ENCODE data around the gene USP16. TPM values are rescaled to one million over a fixed set of nuclear protein-coding genes. Genes with fewer than 3 reads are reported as not detected.
A peak's percentile ranks its signal among the peaks of the same experiment; 100 is the strongest.

USP16 gene
- total and polyA plus RNA-seq, 2 of the 13 experiments (the other 11 are each of a cell fraction or from before 2014, with no cell fraction given): 16.5 to 46.9 TPM

- TF ChIP-seq ZBTB33 (CRISPR knock-in tag; IDR thresholded peaks at IDR 0.05) (no peak; the same call in 1 of the 2 replicates), ZNF773 (CRISPR knock-in tag; IDR thresholded peaks at IDR 0.05; ENCODE audit: borderline replicate concordance) (peak; percentile 78; the same call in 1 of the 2 replicates), KLF11 (CRISPR knock-in tag; IDR thresholded peaks at IDR 0.05) (peak; percentile 86; the same call in 1 of the 2 replicates), HIVEP1 (CRISPR knock-in tag; IDR thresholded peaks at IDR 0.05) (no peak), ZSCAN29 (CRISPR knock-in tag; conservative IDR thresholded peaks at IDR 0.05) (0 out of 2 replicates have a peak, but pooled peaks have one; percentile 65), HNRNPLL (IDR thresholded peaks at IDR 0.05; ENCODE audit: low read depth, low read length, poor library complexity, severe bottlenecking) (peak; percentile 68), ZNF607 (CRISPR knock-in tag; IDR thresholded peaks at IDR 0.05; ENCODE audit: borderline replicate concordance) (peak; percentile 64; the same call in 1 of the 2 replicates), HMGA1 (CRISPR knock-in tag; conservative IDR thresholded peaks at IDR 0.05) (no peak), NFYB (CRISPR knock-in tag; IDR thresholded peaks at IDR 0.05) (peak; percentile 15; the same call in 1 of the 2 replicates), MAFK (conservative IDR thresholded peaks at IDR 0.05 in 1 of 2, IDR thresholded peaks at IDR 0.05 in 1 of 2; ENCODE audit: low read length in 2 of 2) (no peak), SOX6 (IDR thresholded peaks at IDR 0.05) (no peak), SOX6 (CRISPR knock-in tag; IDR thresholded peaks at IDR 0.05) (peak; percentile 35; the same call in 1 of the 2 replicates), ZFYVE20 (CRISPR knock-in tag; IDR thresholded peaks at IDR 0.05; ENCODE audit: borderline replicate concordance, low read depth) (no peak), AFF4 (CRISPR knock-in tag; IDR thresholded peaks at IDR 0.05) (0 out of 2 replicates have a peak, but pooled peaks have one; percentile 55), ZFP41 (CRISPR knock-in tag; IDR thresholded peaks at IDR 0.05; ENCODE audit: borderline replicate concordance) (peak; percentile 81), ZNF251 (CRISPR knock-in tag; IDR thresholded peaks at IDR 0.05) (no peak), MAX (IDR thresholded peaks at IDR 0.05) (peak; percentile 96), PHF8 (CRISPR knock-in tag; IDR thresholded peaks at IDR 0.05) (peak; percentile 91)
- TF ChIP-seq, protein P1, sequence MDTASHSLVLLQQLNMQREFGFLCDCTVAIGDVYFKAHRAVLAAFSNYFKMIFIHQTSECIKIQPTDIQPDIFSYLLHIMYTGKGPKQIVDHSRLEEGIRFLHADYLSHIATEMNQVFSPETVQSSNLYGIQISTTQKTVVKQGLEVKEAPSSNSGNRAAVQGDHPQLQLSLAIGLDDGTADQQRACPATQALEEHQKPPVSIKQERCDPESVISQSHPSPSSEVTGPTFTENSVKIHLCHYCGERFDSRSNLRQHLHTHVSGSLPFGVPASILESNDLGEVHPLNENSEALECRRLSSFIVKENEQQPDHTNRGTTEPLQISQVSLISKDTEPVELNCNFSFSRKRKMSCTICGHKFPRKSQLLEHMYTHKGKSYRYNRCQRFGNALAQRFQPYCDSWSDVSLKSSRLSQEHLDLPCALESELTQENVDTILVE (CRISPR knock-in tag; IDR thresholded peaks at IDR 0.05): no peak
- TF ChIP-seq, protein P2, sequence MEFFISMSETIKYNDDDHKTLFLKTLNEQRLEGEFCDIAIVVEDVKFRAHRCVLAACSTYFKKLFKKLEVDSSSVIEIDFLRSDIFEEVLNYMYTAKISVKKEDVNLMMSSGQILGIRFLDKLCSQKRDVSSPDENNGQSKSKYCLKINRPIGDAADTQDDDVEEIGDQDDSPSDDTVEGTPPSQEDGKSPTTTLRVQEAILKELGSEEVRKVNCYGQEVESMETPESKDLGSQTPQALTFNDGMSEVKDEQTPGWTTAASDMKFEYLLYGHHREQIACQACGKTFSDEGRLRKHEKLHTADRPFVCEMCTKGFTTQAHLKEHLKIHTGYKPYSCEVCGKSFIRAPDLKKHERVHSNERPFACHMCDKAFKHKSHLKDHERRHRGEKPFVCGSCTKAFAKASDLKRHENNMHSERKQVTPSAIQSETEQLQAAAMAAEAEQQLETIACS (CRISPR knock-in tag; IDR thresholded peaks at IDR 0.05): no peak
Measured at GRCh38 chr21:29002442-29003144, 21.9 kb upstream of the USP16 start (continued).

Data from HepG2 (cell line).